B cell (primary cell): ENCODE measurements around the gene FXYD2. TPM values are rescaled to one million over a fixed set of nuclear protein-coding genes. Genes with fewer than 3 reads are reported as not detected.

Source experiments
- ATAC-seq: fragments of 200-7000 bp; cut with Tn5 transposase; one replicate; pipeline ENCODE4 v1.10.0; 2021; ENCODE audit warnings: low read depth, mild to moderate bottlenecking, moderate number of reproducible peaks, moderate library complexity
- CTCF ChIA-PET: fragments of 350-600 bp; sonication (Branson Sonifier 250); formaldehyde crosslinking; loops from one replicate; lab custom pipeline; 2021; ENCODE audit warnings: antibody characterized with exemption, inconsistent platforms; lab: Charles Lee
- POLR2A ChIA-PET: fragments of 350-600 bp; sonication (Branson Sonifier 250); formaldehyde crosslinking; loops from one replicate; lab custom pipeline; 2021; ENCODE audit warnings: antibody characterized with exemption; lab: Charles Lee
- DNase-seq: peaks from one replicate; pipeline ENCODE4 v3.0.0; 2013
- H2AFZ ChIP-seq: 2 replicates; pipeline ENCODE4 v1.6.1; 2012; ENCODE audit warnings: mild to moderate bottlenecking, low read depth, low read length; ENCODE audit not compliant: insufficient read depth, poor library complexity, severe bottlenecking
- H3K27ac ChIP-seq, 2 donors: 1 replicate in 1 of 2; 2 replicates in 1 of 2; pipeline ENCODE4 v1.5.1; 2012 to 2013; ENCODE audit warnings: low read length in 2 of 2, mild to moderate bottlenecking in 2 of 2, moderate library complexity in 1 of 2
- H3K27me3 ChIP-seq, 4 experiments: fragments of 200-600 bp in 1 of 4; sonication (generic) in 1 of 4; replicated peaks in 1 of 4; 1 replicate in 2 of 4; 2 replicates in 2 of 4; pipeline versions ENCODE4 v1.6.1 to v1.7.0; 2013 to 2016; ENCODE audit warnings: low read length in 3 of 4, mild to moderate bottlenecking in 2 of 4, mixed read lengths in 1 of 4, moderate library complexity in 1 of 4; ENCODE audit not compliant: insufficient read depth in 4 of 4, control insufficient read depth in 3 of 4; ENCODE audit errors: control extremely low read depth in 1 of 4
- H3K36me3 ChIP-seq, 2 experiments: replicated peaks in 1 of 2; 1 replicate in 1 of 2; 2 replicates in 1 of 2; pipeline versions ENCODE4 v1.6.1 to v1.7.1; 2013; ENCODE audit warnings: low read length in 1 of 2; ENCODE audit not compliant: insufficient read depth in 2 of 2, control insufficient read depth in 1 of 2; ENCODE audit errors: control extremely low read depth in 1 of 2, extremely low read depth in 1 of 2
- H3K4me1 ChIP-seq, 2 donors: fragments of 200-600 bp in 1 of 2; sonication (generic) in 1 of 2; 1 replicate in 1 of 2; 2 replicates in 1 of 2; pipeline versions ENCODE4 v1.5.1 to v1.6.1; 2013 to 2017; ENCODE audit warnings: low read length in 2 of 2; ENCODE audit not compliant: control insufficient read depth in 2 of 2, insufficient read depth in 2 of 2
- H3K4me2 ChIP-seq: replicated peaks from 2 replicates; pipeline ENCODE3; 2012; ENCODE audit warnings: mild to moderate bottlenecking, low read depth, low read length; ENCODE audit not compliant: poor library complexity, severe bottlenecking
- H3K4me3 ChIP-seq, 5 experiments: fragments of 200-600 bp in 1 of 5; sonication (generic) in 1 of 5; 1 replicate in 3 of 5; 2 replicates in 2 of 5; pipeline versions ENCODE4 v1.5.1 to v1.7.0; 2011 to 2016; ENCODE audit warnings: low read length in 4 of 5, mild to moderate bottlenecking in 4 of 5, low read depth in 2 of 5, control low read depth in 1 of 5, moderate library complexity in 1 of 5; ENCODE audit not compliant: insufficient read depth in 1 of 5; ENCODE audit errors: control extremely low read depth in 1 of 5, extremely low read depth in 1 of 5
- H3K79me2 ChIP-seq: fragments of 200-600 bp; sonication (generic); one replicate; pipeline ENCODE4 v1.6.0; 2016; ENCODE audit warnings: low read length; ENCODE audit not compliant: control insufficient read depth, insufficient read depth
- H3K9ac ChIP-seq: fragments of 200-600 bp; sonication (generic); 2 replicates; pipeline ENCODE4 v1.6.1; 2017; ENCODE audit warnings: mild to moderate bottlenecking, low read length, moderate library complexity
- H3K9me3 ChIP-seq, 3 donors: one replicate each; pipeline versions ENCODE4 v1.6.1 to v1.7.1; 2013; ENCODE audit warnings: low read length in 2 of 3; ENCODE audit not compliant: control insufficient read depth in 2 of 3, insufficient read depth in 1 of 3; ENCODE audit errors: control extremely low read depth in 1 of 3
- H4K20me1 ChIP-seq: 2 replicates; pipeline ENCODE4 v1.6.0; 2012; ENCODE audit warnings: mild to moderate bottlenecking, low read length; ENCODE audit not compliant: insufficient read depth, control insufficient read depth, poor library complexity, severe bottlenecking
- H3K27ac Mint-ChIP-seq: one replicate; pipeline ENCODE4 v1.8.0; 2021; ENCODE audit warnings: mixed read lengths
- H3K27me3 Mint-ChIP-seq: one replicate; pipeline ENCODE4 v1.8.0; 2021; ENCODE audit warnings: mixed read lengths
- H3K4me1 Mint-ChIP-seq: one replicate; pipeline ENCODE4 v1.8.0; 2021; ENCODE audit warnings: mixed read lengths
- H3K4me3 Mint-ChIP-seq: one replicate; pipeline ENCODE4 v1.8.0; 2021; ENCODE audit warnings: mixed read lengths
- H3K9me3 Mint-ChIP-seq: one replicate; pipeline ENCODE4 v1.8.0; 2022; ENCODE audit warnings: mixed read lengths; ENCODE audit not compliant: insufficient read depth
- EZH2 ChIP-seq: IDR thresholded peaks from 2 replicates; pipeline ENCODE4 v1.6.1; 2012; ENCODE audit warnings: borderline replicate concordance, low read depth, mild to moderate bottlenecking, moderate library complexity, low read length; ENCODE audit not compliant: insufficient read depth, poor library complexity, severe bottlenecking
- WGBS: methylation state at CpG from one replicate; pipeline ENCODE4 v1.1.5; 2013; ENCODE audit warnings: missing lambda C conversion rate; ENCODE audit not compliant: insufficient coverage; 5-methylcytosine and 5-hydroxymethylcytosine counted together
- intact Hi-C: fragments of 100-400 bp; cut with micrococcal nuclease; formaldehyde crosslinking; loops from one replicate; pipeline ENCODE4 v1.10.0; 2022
- polyA plus RNA-seq: library from polyadenylated mRNA; depleted of rRNA; stranded (reverse); fragments of >200 nt; gene quantifications from 2 replicates; pipeline ENCODE4 v1.2.3, GENCODE V29; 2012
- total RNA-seq, 2 donors: library from RNA; stranded (reverse); fragments of 120-200 nt in 1 of 2; gene quantifications; 1 replicate in 1 of 2; 2 replicates in 1 of 2; pipeline versions ENCODE4 v1.2.3 to v1.2.4, GENCODE V29; 2013 to 2022
- TF ChIP-seq, protein P1 (sequence below): fragments of 200-600 bp; IDR thresholded peaks from one replicate; pipeline ENCODE4 v1.8.0; 2022; ENCODE audit warnings: antibody characterized with exemption, mild to moderate bottlenecking

FXYD2 gene
- total and polyA plus RNA-seq, 2 donors (not counting 1 experiment from before 2014, with no cell fraction given) = 0.61 to 19.5 TPM

DNA sequence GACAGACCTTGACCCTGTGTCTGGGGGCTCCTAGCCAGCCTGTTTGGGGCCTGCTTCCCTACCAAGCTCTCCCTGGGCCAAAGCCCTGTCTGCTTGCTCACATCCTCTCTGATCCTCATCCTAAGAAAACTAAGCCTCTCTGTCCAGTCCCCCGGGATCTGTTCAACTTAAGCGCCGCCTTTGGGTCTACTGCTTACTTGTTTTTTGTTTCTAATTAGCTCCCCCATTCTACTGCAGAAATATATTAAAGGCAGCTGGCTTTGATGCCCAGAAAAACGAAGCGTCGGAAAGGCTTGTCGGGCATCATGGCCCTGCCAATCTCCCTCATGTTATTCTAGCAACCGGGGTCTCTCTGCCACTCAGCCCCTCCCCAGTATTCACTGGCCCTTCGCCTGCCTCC lies 31.0 kb downstream of the FXYD2 start:
- Histone ChIP-seq H3K27ac (no peak overlapping the region), H3K4me1 (peaks cover 21 to 30% of the 10 kb centered on the region in 2 donors), H3K79me2 (no peaks in the 10 kb centered on the region), H2AFZ (no peak overlapping the region), H3K4me2 (no peak overlapping the region), H3K9ac (no peak overlapping the region), H3K4me3 (no peak overlapping the region), H3K9me3 (peaks cover 0 to 12% (median 0%) of the 10 kb centered on the region in 3 donors), H4K20me1 (peaks cover 9% of the 10 kb centered on the region), H3K27me3 (peaks cover 0 to 51% (median 36%) of the 10 kb centered on the region in 4 experiments), H3K36me3 (no peaks in the 10 kb centered on the region)
- H3K9me3 Mint-ChIP-seq = no peaks in the 10 kb centered on the region
- ChIA-PET POLR2A (no interaction called here), CTCF (interaction anchor here (1.2 to 2.0 kb wide), 3 partner anchors 9 to 24 kb away, joined by 3 to 5 read pairs (median 4); no protein-coding TSS in a partner anchor)
- DNase-seq (no peak), ATAC-seq (no peak)
- H3K4me1 Mint-ChIP-seq = peaks cover 20% of the 10 kb centered on the region
- WGBS = 95% methylated on average over 7 of the region's 9 CpGs
- peaks cover 74% of the 10 kb centered on the region for H3K27me3 Mint-ChIP-seq
- intact Hi-C loops = no loop called here
- H3K27ac Mint-ChIP-seq = no peak overlapping the region
- no peak overlapping the region for H3K4me3 Mint-ChIP-seq
- TF ChIP-seq EZH2 = no peak
- TF ChIP-seq, protein P1, sequence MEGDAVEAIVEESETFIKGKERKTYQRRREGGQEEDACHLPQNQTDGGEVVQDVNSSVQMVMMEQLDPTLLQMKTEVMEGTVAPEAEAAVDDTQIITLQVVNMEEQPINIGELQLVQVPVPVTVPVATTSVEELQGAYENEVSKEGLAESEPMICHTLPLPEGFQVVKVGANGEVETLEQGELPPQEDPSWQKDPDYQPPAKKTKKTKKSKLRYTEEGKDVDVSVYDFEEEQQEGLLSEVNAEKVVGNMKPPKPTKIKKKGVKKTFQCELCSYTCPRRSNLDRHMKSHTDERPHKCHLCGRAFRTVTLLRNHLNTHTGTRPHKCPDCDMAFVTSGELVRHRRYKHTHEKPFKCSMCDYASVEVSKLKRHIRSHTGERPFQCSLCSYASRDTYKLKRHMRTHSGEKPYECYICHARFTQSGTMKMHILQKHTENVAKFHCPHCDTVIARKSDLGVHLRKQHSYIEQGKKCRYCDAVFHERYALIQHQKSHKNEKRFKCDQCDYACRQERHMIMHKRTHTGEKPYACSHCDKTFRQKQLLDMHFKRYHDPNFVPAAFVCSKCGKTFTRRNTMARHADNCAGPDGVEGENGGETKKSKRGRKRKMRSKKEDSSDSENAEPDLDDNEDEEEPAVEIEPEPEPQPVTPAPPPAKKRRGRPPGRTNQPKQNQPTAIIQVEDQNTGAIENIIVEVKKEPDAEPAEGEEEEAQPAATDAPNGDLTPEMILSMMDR = no peak

DNA sequence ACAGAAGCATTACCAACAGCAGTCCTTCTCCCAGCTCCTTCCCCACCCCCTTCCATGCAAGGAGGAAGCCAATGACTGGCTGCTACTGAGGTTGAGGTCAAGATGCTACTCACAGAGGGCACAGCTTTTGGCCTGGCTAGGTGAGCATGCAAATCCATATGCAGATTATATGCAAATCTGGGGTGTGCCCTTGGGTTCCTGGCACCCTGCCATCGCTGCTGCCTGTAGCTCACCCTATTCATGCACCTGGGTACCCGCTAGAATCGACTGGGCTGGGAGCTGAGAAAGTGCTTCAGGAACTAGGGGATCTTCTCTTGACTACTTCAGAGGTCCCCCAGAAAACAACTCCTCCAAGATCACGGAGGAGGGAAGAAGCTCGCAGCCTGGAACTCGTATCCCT lies 31.6 kb downstream of the FXYD2 start:
- CTCF ChIA-PET = interaction anchor here (0.9 to 2.0 kb wide), 5 partner anchors 8 to 260 kb away, joined by 3 to 7 read pairs (median 4); no protein-coding TSS in a partner anchor
- 90% methylated on average over 2 of the region's 6 CpGs for WGBS
- TF ChIP-seq EZH2 = no peak
- TF ChIP-seq, protein P1 = no peak

More for the DNA sequence above, 31.6 kb downstream of the FXYD2 start:
- Mint-ChIP-seq H3K4me1 (peaks cover 20% of the 10 kb centered on the region), H3K27ac (no peak overlapping the region), H3K9me3 (no peaks in the 10 kb centered on the region), H3K4me3 (no peak overlapping the region), H3K27me3 (peaks cover 72% of the 10 kb centered on the region)
- H3K4me1 ChIP-seq = peaks cover 21 to 30% of the 10 kb centered on the region in 2 donors
- no peaks in the 10 kb centered on the region for H3K36me3 ChIP-seq
- H2AFZ ChIP-seq = no peak overlapping the region
- POLR2A ChIA-PET = no interaction called here
- intact Hi-C loops = no loop called here
- no peaks in the 10 kb centered on the region for H3K79me2 ChIP-seq
- DNase-seq (no peak), ATAC-seq (no peak)
- peaks cover 0 to 12% (median 0%) of the 10 kb centered on the region in 3 donors for H3K9me3 ChIP-seq
- H3K4me3 ChIP-seq = no peak overlapping the region
- no peak overlapping the region for H3K9ac ChIP-seq
- peaks cover 9% of the 10 kb centered on the region for H4K20me1 ChIP-seq
- no peak overlapping the region for H3K4me2 ChIP-seq
- H3K27me3 ChIP-seq = peaks cover 0 to 51% (median 35%) of the 10 kb centered on the region in 4 experiments
- no peak overlapping the region for H3K27ac ChIP-seq
